AG10803 (cell line): Measurements from ENCODE around the gene FOLR1.
A peak's percentile ranks its signal among the peaks of the same experiment; 100 is the strongest.

Source experiments
- DNase-seq: peaks from one replicate; pipeline ENCODE4 v3.0.0; 2010; ENCODE audit warnings: low read depth
- H3K4me3 ChIP-seq: 2 replicates; pipeline ENCODE4 v1.5.1; 2011; ENCODE audit warnings: mild to moderate bottlenecking, low read length, control low read depth
- CTCF ChIP-seq: conservative IDR thresholded peaks from 2 replicates; pipeline ENCODE4 v1.5.1; 2011; ENCODE audit warnings: mild to moderate bottlenecking, low read length, control low read depth, inconsistent platforms

Gene FOLR1

GRCh38 chr11:72235351-72236057 lies 43.6 kb downstream of the FOLR1 start:
- H3K4me3 ChIP-seq: no peak overlapping the region
- TF ChIP-seq CTCF: no peak
- DNase-seq: no peak

- DNase-seq: no peak
- H3K4me3 ChIP-seq: no peak overlapping the region
- TF ChIP-seq CTCF: no peak
Observed at GRCh38 chr11:72236083-72236697, 44.2 kb downstream of the FOLR1 start.

- no peak overlapping the region for H3K4me3 ChIP-seq
- no peak for TF ChIP-seq CTCF
- DNase-seq: no peak
Observed at GRCh38 chr11:72236774-72237111, 44.8 kb downstream of the FOLR1 start.

GRCh38 chr11:72237112-72237931 lies 45.4 kb downstream of the FOLR1 start:
- no peak for TF ChIP-seq CTCF
- DNase-seq: no peak
- no peak overlapping the region for H3K4me3 ChIP-seq

GRCh38 chr11:72238040-72238450 lies 46.1 kb downstream of the FOLR1 start:
- peak; percentile 61 for DNase-seq
- TF ChIP-seq CTCF: peak; percentile 71
- H3K4me3 ChIP-seq: no peak overlapping the region

GRCh38 chr11:72238492-72239312 lies 46.8 kb downstream of the FOLR1 start:
- no peak overlapping the region for H3K4me3 ChIP-seq
- no peak for DNase-seq
- TF ChIP-seq CTCF: no peak
